Body of pancreas (tissue), 4 donors: ENCODE measurements around the gene IQSEC2. TPM values are rescaled to one million over a fixed set of nuclear protein-coding genes. Genes with fewer than 3 reads are reported as not detected.

Experiments used
- ATAC-seq: fragments of 150-250 bp; one replicate; pipeline ENCODE4 v1.9.1; 2016
- DNase-seq, 4 donors: peaks; one replicate each; pipeline ENCODE4 v3.0.0-alpha.2; 2019
- H3K27ac ChIP-seq, 4 donors: fragments of 200-600 bp; sonication (generic); 1 replicate in 3 of 4; 2 replicates in 1 of 4; pipeline versions ENCODE4 v1.5.1 to v1.6.1; 2016 to 2019; ENCODE audit warnings: mild to moderate bottlenecking in 1 of 4, mixed read lengths in 1 of 4, moderate library complexity in 1 of 4
- H3K27me3 ChIP-seq, 2 donors: fragments of 200-600 bp; sonication (generic); one replicate each; pipeline ENCODE4 v1.6.0; 2016; ENCODE audit warnings: mild to moderate bottlenecking in 1 of 2
- H3K36me3 ChIP-seq, 2 donors: fragments of 200-600 bp; sonication (generic); replicated peaks in 1 of 2; 2 replicates each; pipeline ENCODE4 v1.5.1; 2016; ENCODE audit warnings: low read depth in 2 of 2; ENCODE audit not compliant: insufficient read depth in 1 of 2
- H3K4me1 ChIP-seq: fragments of 200-600 bp; sonication (generic); one replicate; pipeline ENCODE4 v1.6.0; 2016
- H3K4me3 ChIP-seq, 2 donors: fragments of 200-600 bp; sonication (generic); 1 replicate in 1 of 2; 2 replicates in 1 of 2; pipeline ENCODE4 v1.5.1; 2016 to 2019
- H3K9me3 ChIP-seq, 3 donors: fragments of 200-600 bp; sonication (generic); 1 replicate in 2 of 3; 2 replicates in 1 of 3; pipeline ENCODE4 v1.5.1; 2016
- POLR2A ChIP-seq, 3 donors: fragments of 450-650 bp; IDR thresholded peaks; one replicate each; pipeline ENCODE4 v1.6.1; 2016; ENCODE audit warnings: antibody characterized with exemption in 3 of 3, mild to moderate bottlenecking in 2 of 3
- WGBS, 2 donors: methylation state at CpG; one replicate each; pipeline ENCODE4 v1.1.5; 2017; 5-methylcytosine and 5-hydroxymethylcytosine counted together
- intact Hi-C: fragments of 100-400 bp; cut with DNase I; formaldehyde crosslinking; loops from one replicate; pipeline ENCODE4 v1.15.1; 2023
- total RNA-seq, 2 donors: library from RNA; depleted of rRNA; stranded (reverse); fragments of >200 nt; gene quantifications; one replicate each; pipeline ENCODE4 v1.1.0, GENCODE V29; 2016
- TF ChIP-seq, protein P1 (sequence below), 7 experiments: fragments of 450-650 bp in 4 of 7; fragments of 200-600 bp in 3 of 7; sonication (generic) in 3 of 7; IDR thresholded peaks; one replicate each; pipeline ENCODE4 v1.5.1; 2016 to 2019; ENCODE audit warnings: antibody characterized with exemption in 7 of 7

IQSEC2 gene
- total RNA-seq, 2 donors from 2014 or later, result 12.7 to 30.3 TPM

DNA sequence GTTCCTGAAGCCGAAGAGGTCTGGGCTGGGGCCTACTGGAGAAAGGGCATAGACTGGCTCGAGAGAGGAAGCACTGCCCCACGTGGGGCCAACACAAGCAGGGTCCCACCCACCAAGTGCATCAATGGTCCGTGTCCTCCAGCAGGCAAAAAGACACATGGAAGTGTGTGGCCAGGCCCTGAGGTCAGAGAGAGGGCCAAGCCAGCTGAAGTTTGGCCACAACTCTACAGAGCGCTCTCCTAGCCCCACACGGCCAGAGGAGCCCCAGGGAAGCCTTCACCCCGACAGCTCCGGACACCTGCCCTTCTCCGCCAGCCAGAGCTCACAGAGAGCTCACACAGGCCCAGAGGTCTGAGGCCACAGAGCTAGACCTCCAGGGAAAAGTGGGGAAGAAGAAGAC, 47.8 kb downstream of the IQSEC2 start:
- intact Hi-C loops, result no loop called here
- H3K4me3 ChIP-seq, result no peak overlapping the region
- DNase-seq, result no peak
- no peak overlapping the region for H3K27ac ChIP-seq
- no peaks in the 10 kb centered on the region for H3K9me3 ChIP-seq
- H3K27me3 ChIP-seq, result no peaks in the 10 kb centered on the region
- H3K36me3 ChIP-seq, result no peaks in the 10 kb centered on the region
- no peak for ATAC-seq
- WGBS, 2 donors, result 81% methylated on average over 6 of the region's 9 CpGs; no CpG with 5 or more reads in 1 of the 2 donors
- no peaks in the 10 kb centered on the region for H3K4me1 ChIP-seq
- no peak for TF ChIP-seq POLR2A (IDR thresholded peaks at IDR 0.05)
- TF ChIP-seq, protein P1, sequence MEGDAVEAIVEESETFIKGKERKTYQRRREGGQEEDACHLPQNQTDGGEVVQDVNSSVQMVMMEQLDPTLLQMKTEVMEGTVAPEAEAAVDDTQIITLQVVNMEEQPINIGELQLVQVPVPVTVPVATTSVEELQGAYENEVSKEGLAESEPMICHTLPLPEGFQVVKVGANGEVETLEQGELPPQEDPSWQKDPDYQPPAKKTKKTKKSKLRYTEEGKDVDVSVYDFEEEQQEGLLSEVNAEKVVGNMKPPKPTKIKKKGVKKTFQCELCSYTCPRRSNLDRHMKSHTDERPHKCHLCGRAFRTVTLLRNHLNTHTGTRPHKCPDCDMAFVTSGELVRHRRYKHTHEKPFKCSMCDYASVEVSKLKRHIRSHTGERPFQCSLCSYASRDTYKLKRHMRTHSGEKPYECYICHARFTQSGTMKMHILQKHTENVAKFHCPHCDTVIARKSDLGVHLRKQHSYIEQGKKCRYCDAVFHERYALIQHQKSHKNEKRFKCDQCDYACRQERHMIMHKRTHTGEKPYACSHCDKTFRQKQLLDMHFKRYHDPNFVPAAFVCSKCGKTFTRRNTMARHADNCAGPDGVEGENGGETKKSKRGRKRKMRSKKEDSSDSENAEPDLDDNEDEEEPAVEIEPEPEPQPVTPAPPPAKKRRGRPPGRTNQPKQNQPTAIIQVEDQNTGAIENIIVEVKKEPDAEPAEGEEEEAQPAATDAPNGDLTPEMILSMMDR (IDR thresholded peaks at IDR 0.05), result no peak

DNA sequence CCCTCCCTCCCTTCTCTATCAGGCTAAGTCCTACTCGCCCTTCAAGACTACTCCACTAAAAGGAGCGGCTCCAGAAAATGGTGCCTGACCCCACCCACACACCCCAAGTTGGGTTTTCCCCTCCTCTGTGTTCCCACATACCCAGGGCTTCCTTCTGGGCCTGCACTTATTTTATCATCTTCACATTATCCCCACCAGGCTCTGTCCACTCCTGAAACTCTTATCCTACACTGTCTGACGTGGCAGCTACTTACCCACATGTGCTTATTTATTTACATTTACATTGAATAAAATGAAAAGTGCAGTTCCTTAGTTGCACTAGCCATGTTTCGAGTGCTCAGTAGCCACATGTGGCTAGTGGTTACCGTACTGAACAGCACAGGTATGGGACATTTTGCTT, 51.3 kb downstream of the IQSEC2 start:
- Histone ChIP-seq H3K4me1 (no peaks in the 10 kb centered on the region), H3K4me3 (no peak overlapping the region), H3K9me3 (no peaks in the 10 kb centered on the region), H3K27ac (no peak overlapping the region), H3K36me3 (no peaks in the 10 kb centered on the region), H3K27me3 (no peaks in the 10 kb centered on the region)
- TF ChIP-seq POLR2A (IDR thresholded peaks at IDR 0.05), result no peak
- TF ChIP-seq, protein P1 (IDR thresholded peaks at IDR 0.05), result no peak
- intact Hi-C loops, result no loop called here
- 82 to 88% methylated on average over 5 of the region's 5 CpGs for WGBS, 2 donors
- no peak for DNase-seq
- no peak for ATAC-seq

DNA sequence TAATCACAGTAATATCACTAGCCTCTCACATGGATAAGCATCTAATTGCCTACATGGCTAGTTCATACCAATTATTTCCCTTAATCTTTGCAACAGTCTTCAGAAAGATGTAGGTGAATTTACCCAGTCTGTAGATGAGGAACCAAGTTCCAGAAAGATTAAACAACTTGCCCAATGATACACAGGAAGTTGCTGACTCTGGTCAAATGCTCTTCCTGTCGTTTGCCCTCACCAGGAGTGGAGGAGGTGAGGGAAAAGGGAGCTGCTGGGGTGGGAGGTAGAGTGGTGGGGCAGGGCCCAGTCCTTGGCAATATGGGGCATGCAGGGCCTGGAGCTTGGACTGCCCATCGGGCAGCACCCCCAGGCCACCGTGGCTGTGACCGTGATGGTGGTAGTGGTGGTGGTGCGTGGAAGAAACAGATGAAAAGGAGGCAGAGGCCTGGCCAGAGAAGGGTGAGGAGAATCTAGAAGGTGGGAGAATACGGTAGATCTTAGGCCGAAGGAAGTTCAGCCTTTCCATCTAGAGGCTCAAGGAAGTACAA, 54.1 kb downstream of the IQSEC2 start:
- TF ChIP-seq, protein P1 (IDR thresholded peaks at IDR 0.05), result no peak
- no peak for TF ChIP-seq POLR2A (IDR thresholded peaks at IDR 0.05)
- Histone ChIP-seq H3K9me3 (no peaks in the 10 kb centered on the region), H3K4me1 (peaks cover 16% of the 10 kb centered on the region), H3K27me3 (no peaks in the 10 kb centered on the region), H3K27ac (no peak overlapping the region), H3K36me3 (no peaks in the 10 kb centered on the region), H3K4me3 (no peak overlapping the region)
- intact Hi-C loops, result no loop called here
- DNase-seq (no peak), ATAC-seq (no peak)
- 77 to 81% methylated on average over 7 of the region's 7 CpGs for WGBS, 2 donors

DNA sequence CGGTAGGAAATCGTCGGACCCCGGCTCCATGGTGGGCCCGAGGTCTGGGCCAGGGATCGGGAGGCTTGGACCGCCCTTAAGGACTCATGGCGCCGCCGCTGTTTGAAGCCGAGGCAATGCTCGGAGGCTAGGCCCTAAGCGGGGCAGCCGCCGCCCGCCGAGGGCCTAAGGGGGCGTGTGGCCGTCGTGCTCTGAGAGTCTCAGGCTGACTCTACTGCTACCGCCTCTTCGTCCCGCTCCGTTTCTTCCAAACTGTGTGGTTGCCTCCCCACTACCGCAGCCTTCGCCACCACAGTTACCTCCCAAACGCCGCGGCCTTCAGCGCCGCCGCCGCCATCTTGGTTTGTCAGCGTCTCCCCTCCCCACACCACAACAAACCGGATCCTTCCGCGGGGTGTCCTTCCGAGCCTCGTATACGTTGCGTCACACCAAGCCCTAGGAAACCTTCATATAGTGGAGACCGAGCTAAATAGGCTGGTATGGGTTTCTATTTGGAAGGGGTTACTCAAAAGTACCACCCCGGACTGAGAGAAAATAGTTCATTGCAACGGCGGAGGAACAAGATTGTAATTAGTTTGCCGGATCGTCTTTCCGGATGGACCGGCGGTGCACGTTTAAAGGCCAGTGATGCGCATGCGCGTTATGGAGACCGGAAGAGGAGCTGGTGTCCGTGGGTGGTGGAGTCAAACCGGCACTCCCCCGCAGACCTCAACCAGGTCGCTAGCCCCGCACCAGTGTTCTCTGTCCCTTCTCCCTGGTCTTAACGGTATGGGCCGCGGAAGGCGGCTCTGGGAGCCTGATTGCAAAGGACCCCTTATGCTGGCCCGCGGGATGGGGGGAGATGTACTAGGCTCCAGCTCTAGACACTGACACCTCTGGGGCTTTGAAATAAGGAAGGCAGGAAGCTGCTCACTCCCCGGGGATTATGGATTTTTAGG, 56.3 kb downstream of the IQSEC2 start, which contains the start of gene KDM5C:
Gene KDM5C, minus strand, starts transcription at position 348 of the 938 bp plus-strand sequence. Its CDS starts 318 bp downstream, at position 30.
- Histone ChIP-seq H3K27ac (peak within 1 kb of the TSS; percentile 81 to 89 (median 86)), H3K9me3 (no peaks in the 10 kb centered on the region), H3K27me3 (no peaks in the 10 kb centered on the region), H3K4me3 (peak within 1 kb of the TSS; percentile 54 to 68), H3K4me1 (peaks cover 26% of the 10 kb centered on the region), H3K36me3 (no peaks in the 10 kb centered on the region)
- 0 to 1% methylated on average over 12 to 47 of the region's 67 CpGs for WGBS, 2 donors
- DNase-seq, result peak; percentile 87 to 97 (median 94)
- ATAC-seq, result peak; percentile 95
- TF ChIP-seq, protein P1 (IDR thresholded peaks at IDR 0.05), result no peak
- TF ChIP-seq POLR2A (IDR thresholded peaks at IDR 0.05), result peak; percentile 49 to 82 (median 76)
- intact Hi-C loops, result no loop called here
